Measurements from ENCODE around the gene ATP5ME. TPM values are rescaled to one million over a fixed set of nuclear protein-coding genes. Genes with fewer than 3 reads are reported as not detected.

ATP5ME gene
- polyA plus RNA-seq, 1 of the 3 experiments (the other 2 are of a cell fraction), result 1,185 TPM

DNA sequence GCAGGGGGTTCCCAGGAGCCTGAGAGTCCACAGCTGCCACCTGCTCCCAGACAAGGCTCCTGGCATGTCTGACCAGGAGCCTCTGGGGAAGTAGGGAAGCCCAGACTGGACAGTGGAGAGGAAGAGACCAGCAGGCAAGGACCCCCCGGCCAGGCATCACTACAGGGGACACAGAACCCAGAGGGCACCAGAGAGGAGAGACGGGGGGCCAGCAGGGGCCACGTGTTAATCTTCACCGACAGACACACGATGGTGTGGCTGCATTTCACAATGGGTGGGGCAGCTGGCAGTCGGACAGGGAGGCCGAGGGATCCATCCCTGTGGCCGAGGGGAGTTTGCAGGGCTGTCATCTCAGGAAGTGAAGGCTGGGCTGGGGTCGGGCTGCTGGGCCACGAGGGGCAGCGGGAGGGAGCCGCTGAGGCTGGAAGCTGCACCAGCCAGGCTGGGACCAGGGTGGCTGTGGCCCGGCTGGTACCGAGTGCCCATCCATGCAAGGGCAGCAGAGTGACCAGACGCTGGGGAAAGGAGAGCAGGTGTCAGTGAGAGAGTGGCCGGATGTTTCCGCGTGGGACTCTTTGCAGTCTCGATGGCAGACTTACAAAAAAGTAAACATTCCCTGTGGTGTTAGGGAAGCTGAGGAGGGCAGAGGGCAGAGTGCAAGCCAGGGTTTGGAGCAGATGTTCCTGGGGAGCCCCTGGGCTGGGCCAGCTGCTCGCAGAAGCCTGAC lies 44.0 kb downstream of the ATP5ME start:
- Histone ChIP-seq H3K79me2 (ENCODE audit: insufficient read depth) (no peaks in the 10 kb centered on the region), H3K27me3 (ENCODE audit: insufficient read depth) (no peaks in the 10 kb centered on the region), H3K9me2 (no peaks in the 10 kb centered on the region), H3K4me3 (ENCODE audit: low read depth in 2 of 2, low read length in 1 of 2) (no peak overlapping the region), H3K9me3 (no peaks in the 10 kb centered on the region), H3K36me3 (replicated peaks in 1 of 2; ENCODE audit: control insufficient read depth in 1 of 2, insufficient read depth in 2 of 2, low read length in 1 of 2) (no peaks in the 10 kb centered on the region), H3F3A (replicated peaks; ENCODE audit: insufficient read depth) (no peaks in the 10 kb centered on the region), H4K20me1 (ENCODE audit: insufficient read depth) (no peaks in the 10 kb centered on the region), H2AFZ (ENCODE audit: low read depth) (no peak overlapping the region), H3K4me1 (ENCODE audit: control insufficient read depth in 1 of 2, insufficient read depth in 2 of 2, low read depth in 1 of 2, low read length in 1 of 2) (no peaks in the 10 kb centered on the region), H3K4me2 (no peak overlapping the region), H3K27ac (ENCODE audit: low read depth in 2 of 2, low read length in 1 of 2) (no peak overlapping the region), H3K9ac (no peak overlapping the region)
- peak; percentile 24 for DNase-seq
- 26% methylated on average over 10 of the region's 20 CpGs for WGBS (ENCODE audit: low lambda C conversion rate)
- TF ChIP-seq, protein P1, sequence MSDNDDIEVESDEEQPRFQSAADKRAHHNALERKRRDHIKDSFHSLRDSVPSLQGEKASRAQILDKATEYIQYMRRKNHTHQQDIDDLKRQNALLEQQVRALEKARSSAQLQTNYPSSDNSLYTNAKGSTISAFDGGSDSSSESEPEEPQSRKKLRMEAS (IDR thresholded peaks at IDR 0.05; ENCODE audit: low read depth), result no peak
- TF ChIP-seq FOXM1 (IDR thresholded peaks at IDR 0.05; ENCODE audit: low read depth), result no peak
- TF ChIP-seq, protein P2, sequence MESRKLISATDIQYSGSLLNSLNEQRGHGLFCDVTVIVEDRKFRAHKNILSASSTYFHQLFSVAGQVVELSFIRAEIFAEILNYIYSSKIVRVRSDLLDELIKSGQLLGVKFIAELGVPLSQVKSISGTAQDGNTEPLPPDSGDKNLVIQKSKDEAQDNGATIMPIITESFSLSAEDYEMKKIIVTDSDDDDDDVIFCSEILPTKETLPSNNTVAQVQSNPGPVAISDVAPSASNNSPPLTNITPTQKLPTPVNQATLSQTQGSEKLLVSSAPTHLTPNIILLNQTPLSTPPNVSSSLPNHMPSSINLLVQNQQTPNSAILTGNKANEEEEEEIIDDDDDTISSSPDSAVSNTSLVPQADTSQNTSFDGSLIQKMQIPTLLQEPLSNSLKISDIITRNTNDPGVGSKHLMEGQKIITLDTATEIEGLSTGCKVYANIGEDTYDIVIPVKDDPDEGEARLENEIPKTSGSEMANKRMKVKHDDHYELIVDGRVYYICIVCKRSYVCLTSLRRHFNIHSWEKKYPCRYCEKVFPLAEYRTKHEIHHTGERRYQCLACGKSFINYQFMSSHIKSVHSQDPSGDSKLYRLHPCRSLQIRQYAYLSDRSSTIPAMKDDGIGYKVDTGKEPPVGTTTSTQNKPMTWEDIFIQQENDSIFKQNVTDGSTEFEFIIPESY (IDR thresholded peaks at IDR 0.05; ENCODE audit: borderline replicate concordance, low read depth), result no peak
- no peak for TF ChIP-seq RCOR1 (IDR thresholded peaks at IDR 0.05; ENCODE audit: low read length)
- no peak for TF ChIP-seq FOXJ3 (CRISPR knock-in tag; IDR thresholded peaks at IDR 0.05)
- TF ChIP-seq, protein P3, sequence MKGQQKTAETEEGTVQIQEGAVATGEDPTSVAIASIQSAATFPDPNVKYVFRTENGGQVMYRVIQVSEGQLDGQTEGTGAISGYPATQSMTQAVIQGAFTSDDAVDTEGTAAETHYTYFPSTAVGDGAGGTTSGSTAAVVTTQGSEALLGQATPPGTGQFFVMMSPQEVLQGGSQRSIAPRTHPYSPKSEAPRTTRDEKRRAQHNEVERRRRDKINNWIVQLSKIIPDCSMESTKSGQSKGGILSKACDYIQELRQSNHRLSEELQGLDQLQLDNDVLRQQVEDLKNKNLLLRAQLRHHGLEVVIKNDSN (IDR thresholded peaks at IDR 0.05; ENCODE audit: borderline replicate concordance, low read depth), result no peak
- no peak for TF ChIP-seq MEF2A (IDR thresholded peaks at IDR 0.05; ENCODE audit: borderline replicate concordance, low read depth)
- TF ChIP-seq, protein P4, sequence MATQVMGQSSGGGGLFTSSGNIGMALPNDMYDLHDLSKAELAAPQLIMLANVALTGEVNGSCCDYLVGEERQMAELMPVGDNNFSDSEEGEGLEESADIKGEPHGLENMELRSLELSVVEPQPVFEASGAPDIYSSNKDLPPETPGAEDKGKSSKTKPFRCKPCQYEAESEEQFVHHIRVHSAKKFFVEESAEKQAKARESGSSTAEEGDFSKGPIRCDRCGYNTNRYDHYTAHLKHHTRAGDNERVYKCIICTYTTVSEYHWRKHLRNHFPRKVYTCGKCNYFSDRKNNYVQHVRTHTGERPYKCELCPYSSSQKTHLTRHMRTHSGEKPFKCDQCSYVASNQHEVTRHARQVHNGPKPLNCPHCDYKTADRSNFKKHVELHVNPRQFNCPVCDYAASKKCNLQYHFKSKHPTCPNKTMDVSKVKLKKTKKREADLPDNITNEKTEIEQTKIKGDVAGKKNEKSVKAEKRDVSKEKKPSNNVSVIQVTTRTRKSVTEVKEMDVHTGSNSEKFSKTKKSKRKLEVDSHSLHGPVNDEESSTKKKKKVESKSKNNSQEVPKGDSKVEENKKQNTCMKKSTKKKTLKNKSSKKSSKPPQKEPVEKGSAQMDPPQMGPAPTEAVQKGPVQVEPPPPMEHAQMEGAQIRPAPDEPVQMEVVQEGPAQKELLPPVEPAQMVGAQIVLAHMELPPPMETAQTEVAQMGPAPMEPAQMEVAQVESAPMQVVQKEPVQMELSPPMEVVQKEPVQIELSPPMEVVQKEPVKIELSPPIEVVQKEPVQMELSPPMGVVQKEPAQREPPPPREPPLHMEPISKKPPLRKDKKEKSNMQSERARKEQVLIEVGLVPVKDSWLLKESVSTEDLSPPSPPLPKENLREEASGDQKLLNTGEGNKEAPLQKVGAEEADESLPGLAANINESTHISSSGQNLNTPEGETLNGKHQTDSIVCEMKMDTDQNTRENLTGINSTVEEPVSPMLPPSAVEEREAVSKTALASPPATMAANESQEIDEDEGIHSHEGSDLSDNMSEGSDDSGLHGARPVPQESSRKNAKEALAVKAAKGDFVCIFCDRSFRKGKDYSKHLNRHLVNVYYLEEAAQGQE (IDR thresholded peaks at IDR 0.05; ENCODE audit: low read depth, low read length), result no peak
- TF ChIP-seq SMC3 (IDR thresholded peaks at IDR 0.05; ENCODE audit: low read depth, low read length), result no peak
- no peak for TF ChIP-seq RFX5 (IDR thresholded peaks at IDR 0.05; ENCODE audit: low read length)
- no peak for TF ChIP-seq NFIC (IDR thresholded peaks at IDR 0.05; ENCODE audit: borderline replicate concordance)
- no peak for TF ChIP-seq MXI1 (IDR thresholded peaks at IDR 0.05; ENCODE audit: low read depth, low read length)
- TF ChIP-seq CHD2 (IDR thresholded peaks at IDR 0.05; ENCODE audit: low read length, partially characterized antibody), result no peak
- CTCF ChIA-PET, result interaction anchor here (1.0 kb wide), 1 partner anchor 10 kb away, joined by 3 read pairs; no protein-coding TSS in a partner anchor
- POLR2A ChIA-PET, result no interaction called here

All from SK-N-SH (cell line).